GM12872 (cell line): ENCODE data around the gene CDC73.

ENCODE experiments used
- CTCF ChIP-seq: IDR thresholded peaks from 3 replicates; pipeline ENCODE4 v1.5.1; 2011; ENCODE audit warnings: low read depth, mild to moderate bottlenecking, low read length, moderate library complexity; ENCODE audit not compliant: insufficient read depth

Gene CDC73

GRCh38 chr1:193260896-193261295, 139.1 kb downstream of the CDC73 start:
- TF ChIP-seq CTCF = no peak

- no peak for TF ChIP-seq CTCF
These were observed 140.8 kb downstream of the CDC73 start for GRCh38 chr1:193262661-193263060.

GRCh38 chr1:193264313-193265065, 142.7 kb downstream of the CDC73 start:
- TF ChIP-seq CTCF = no peak

- TF ChIP-seq CTCF = no peak
These were observed 143.9 kb downstream of the CDC73 start for GRCh38 chr1:193265716-193266115.

GRCh38 chr1:193270996-193271395, 149.2 kb downstream of the CDC73 start:
- TF ChIP-seq CTCF = no peak

- TF ChIP-seq CTCF = no peak
These were observed 153.9 kb downstream of the CDC73 start for GRCh38 chr1:193275773-193276172.

GRCh38 chr1:193278968-193279367, 157.1 kb downstream of the CDC73 start:
- no peak for TF ChIP-seq CTCF
